Activated CD4-positive, alpha-beta T cell treated with anti-CD3 and anti-CD28 coated beads for 24 hours (primary cell): ENCODE data around the gene CDC16.
"Not testable (repeated sequence)": the region's sequence is repeated elsewhere in the genome, so short reads cannot be mapped to it uniquely, and the experiment has no call there.

Source experiments
- DNase-seq, 2 donors: peaks; one replicate each; pipeline ENCODE4 v3.0.0-alpha.2; 2020; ENCODE audit warnings: low read depth in 2 of 2

CDC16 gene

GRCh38 chr13:114226699-114227323, 7.9 kb upstream of the CDC16 start:
- DNase-seq: peak; percentile 80 to 84

- no peak for DNase-seq
These were observed 7.2 kb upstream of the CDC16 start for GRCh38 chr13:114227528-114227927.

GRCh38 chr13:114228176-114228575, 6.5 kb upstream of the CDC16 start:
- no peak for DNase-seq

GRCh38 chr13:114229506-114229905, 5.2 kb upstream of the CDC16 start:
- DNase-seq: no peak

GRCh38 chr13:114230117-114230516, 4.6 kb upstream of the CDC16 start:
- DNase-seq: no peak

GRCh38 chr13:114230575-114230974, 4.1 kb upstream of the CDC16 start:
- no peak for DNase-seq

- no peak for DNase-seq
These were observed 2.8 kb upstream of the CDC16 start for GRCh38 chr13:114231886-114232285.

GRCh38 chr13:114234266-114234644, 442 bp upstream of the CDC16 start:
- no peak for DNase-seq

- no peak for DNase-seq
These were observed 1.0 kb downstream of the CDC16 start for GRCh38 chr13:114235697-114236096.

GRCh38 chr13:114236227-114236626, 1.5 kb downstream of the CDC16 start:
- DNase-seq: no peak

GRCh38 chr13:114237415-114238112, 2.9 kb downstream of the CDC16 start:
- DNase-seq: no peak

GRCh38 chr13:114241918-114242317, 7.2 kb downstream of the CDC16 start:
- DNase-seq: no peak

GRCh38 chr13:114243971-114244370, 9.3 kb downstream of the CDC16 start:
- DNase-seq: no peak

GRCh38 chr13:114244637-114245036, 9.9 kb downstream of the CDC16 start:
- DNase-seq: no peak

- DNase-seq: no peak
These were observed 13.3 kb downstream of the CDC16 start for GRCh38 chr13:114248011-114248410.

- DNase-seq: no peak
These were observed 14.4 kb downstream of the CDC16 start for GRCh38 chr13:114249077-114249476.

- not testable (repeated sequence) for DNase-seq
These were observed 17.1 kb downstream of the CDC16 start for GRCh38 chr13:114251639-114252440.

GRCh38 chr13:114256547-114256946, 21.9 kb downstream of the CDC16 start:
- no peak for DNase-seq

GRCh38 chr13:114257014-114257413, 22.3 kb downstream of the CDC16 start:
- DNase-seq: no peak

GRCh38 chr13:114258589-114258988, 23.9 kb downstream of the CDC16 start:
- no peak for DNase-seq

- no peak for DNase-seq
These were observed 24.7 kb downstream of the CDC16 start for GRCh38 chr13:114259374-114259773.

GRCh38 chr13:114259974-114260373, 25.3 kb downstream of the CDC16 start:
- no peak for DNase-seq

GRCh38 chr13:114260814-114261213, 26.1 kb downstream of the CDC16 start:
- DNase-seq: no peak
